ENCODE data around the gene SLC24A3.

GRCh38 chr20:19682249-19682648 is 469.8 kb downstream of the SLC24A3 start:
- TF ChIP-seq EZH2 (IDR thresholded peaks at IDR 0.05; ENCODE audit: low read depth), result no peak
- TF ChIP-seq CTCF (conservative IDR thresholded peaks at IDR 0.05), result no peak

Measured in PC-9 (cell line).